ENCODE data around the gene NFATC2. TPM values are rescaled to one million over a fixed set of nuclear protein-coding genes. Genes with fewer than 3 reads are reported as not detected.

The NFATC2 gene
- total and polyA plus RNA-seq, 8 donors: 5.3 to 12.3 (median 8.5) TPM

DNA sequence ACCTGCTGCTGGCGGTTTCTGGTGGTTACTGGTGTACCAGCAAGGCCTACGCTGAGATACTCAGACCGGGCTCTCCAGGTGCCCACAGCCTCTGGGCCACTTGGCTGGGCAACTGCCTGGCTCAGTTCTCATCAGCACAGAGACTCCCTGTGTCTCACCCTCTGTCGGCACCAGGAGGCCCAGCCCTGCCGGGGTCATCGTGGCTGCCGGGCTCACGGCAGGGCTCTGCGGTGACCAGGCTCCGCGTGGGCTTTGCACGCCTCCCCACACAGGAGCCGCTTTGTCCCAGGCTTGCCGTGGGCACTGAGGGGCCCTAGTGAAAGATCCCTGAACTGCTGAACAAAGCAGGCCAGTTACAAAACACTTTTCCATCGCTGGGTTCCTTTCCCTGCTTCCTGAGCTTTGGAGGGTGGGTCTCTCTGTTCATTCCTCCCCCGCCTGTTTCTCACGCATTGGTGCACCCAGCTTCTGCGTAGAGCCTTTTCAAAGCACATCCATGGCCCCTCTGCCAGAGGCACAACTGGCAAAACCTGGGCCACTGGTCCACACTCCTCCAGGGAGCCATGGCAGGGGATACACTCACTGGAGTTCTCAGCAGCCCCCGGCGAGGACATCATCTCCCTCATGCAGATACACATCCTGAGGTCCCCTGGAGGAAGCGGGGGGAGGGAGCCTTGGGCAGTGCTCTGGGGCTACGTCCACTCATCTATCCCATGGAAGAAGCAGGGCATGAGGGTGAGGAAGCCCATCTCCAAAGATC, 117.0 kb downstream of the NFATC2 start:
- H3K27ac ChIP-seq: peak overlapping the region in 1 of 2 donors; percentile 5
- H3K4me3 ChIP-seq: no peak overlapping the region
- no peak for ATAC-seq
- H3K36me3 ChIP-seq: no peaks in the 10 kb centered on the region
- H3K27me3 ChIP-seq: no peaks in the 10 kb centered on the region
- no peaks in the 10 kb centered on the region for H3K9me3 ChIP-seq
- TF ChIP-seq, protein P1, sequence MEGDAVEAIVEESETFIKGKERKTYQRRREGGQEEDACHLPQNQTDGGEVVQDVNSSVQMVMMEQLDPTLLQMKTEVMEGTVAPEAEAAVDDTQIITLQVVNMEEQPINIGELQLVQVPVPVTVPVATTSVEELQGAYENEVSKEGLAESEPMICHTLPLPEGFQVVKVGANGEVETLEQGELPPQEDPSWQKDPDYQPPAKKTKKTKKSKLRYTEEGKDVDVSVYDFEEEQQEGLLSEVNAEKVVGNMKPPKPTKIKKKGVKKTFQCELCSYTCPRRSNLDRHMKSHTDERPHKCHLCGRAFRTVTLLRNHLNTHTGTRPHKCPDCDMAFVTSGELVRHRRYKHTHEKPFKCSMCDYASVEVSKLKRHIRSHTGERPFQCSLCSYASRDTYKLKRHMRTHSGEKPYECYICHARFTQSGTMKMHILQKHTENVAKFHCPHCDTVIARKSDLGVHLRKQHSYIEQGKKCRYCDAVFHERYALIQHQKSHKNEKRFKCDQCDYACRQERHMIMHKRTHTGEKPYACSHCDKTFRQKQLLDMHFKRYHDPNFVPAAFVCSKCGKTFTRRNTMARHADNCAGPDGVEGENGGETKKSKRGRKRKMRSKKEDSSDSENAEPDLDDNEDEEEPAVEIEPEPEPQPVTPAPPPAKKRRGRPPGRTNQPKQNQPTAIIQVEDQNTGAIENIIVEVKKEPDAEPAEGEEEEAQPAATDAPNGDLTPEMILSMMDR (IDR thresholded peaks at IDR 0.05): no peak
- H3K4me1 ChIP-seq: peaks cover 0 to 5% of the 10 kb centered on the region in 2 donors
- DNase-seq: no peak
- intact Hi-C loops (cut with DNase I): no loop called here

DNA sequence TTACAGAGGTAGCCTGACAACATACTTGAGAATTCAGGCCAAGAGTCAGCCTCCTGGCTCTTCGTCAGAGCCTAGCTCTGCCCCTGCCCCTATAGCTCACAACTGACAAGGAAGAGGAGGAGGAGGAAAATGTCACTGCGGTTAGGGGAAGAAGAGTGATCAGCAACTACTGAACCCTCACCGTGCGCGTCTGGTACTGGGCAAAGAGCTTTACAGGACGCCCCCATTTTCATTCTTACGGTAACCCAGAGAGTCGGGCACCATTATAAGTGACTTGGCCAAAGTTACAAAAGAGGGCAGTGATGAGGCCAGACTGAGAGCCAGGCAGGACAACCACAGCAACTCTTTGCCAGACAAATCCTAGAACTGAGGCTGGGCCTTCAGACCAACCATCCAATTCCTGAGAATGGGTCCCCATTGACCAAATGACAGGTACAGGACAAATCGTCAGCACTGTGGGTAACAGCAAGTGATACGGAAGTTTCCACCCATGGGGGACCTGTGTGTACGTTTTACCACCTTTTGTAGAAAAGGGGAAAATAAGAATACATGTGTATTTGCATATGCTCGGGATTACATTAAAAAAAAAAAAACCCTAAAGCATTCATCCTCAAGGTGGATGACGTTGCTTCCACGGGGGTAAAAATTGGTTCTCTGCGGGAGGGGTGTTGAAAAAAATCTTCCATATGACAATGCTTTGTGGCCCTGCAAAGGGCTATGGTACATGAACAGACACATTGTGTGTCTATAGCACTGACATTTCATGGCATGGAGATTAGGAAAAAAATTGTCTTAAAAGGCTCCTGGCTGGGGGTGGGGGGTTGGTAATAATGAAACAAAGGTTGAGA, 118.0 kb downstream of the NFATC2 start:
- no peak overlapping the region for H3K27ac ChIP-seq
- no peak overlapping the region for H3K4me3 ChIP-seq
- no peaks in the 10 kb centered on the region for H3K9me3 ChIP-seq
- H3K27me3 ChIP-seq: no peaks in the 10 kb centered on the region
- H3K4me1 ChIP-seq: peaks cover 0 to 5% of the 10 kb centered on the region in 2 donors
- DNase-seq (no peak), ATAC-seq (no peak)
- TF ChIP-seq, protein P1 (IDR thresholded peaks at IDR 0.05): no peak
- intact Hi-C loops (cut with DNase I): no loop called here
- H3K36me3 ChIP-seq: no peaks in the 10 kb centered on the region

DNA sequence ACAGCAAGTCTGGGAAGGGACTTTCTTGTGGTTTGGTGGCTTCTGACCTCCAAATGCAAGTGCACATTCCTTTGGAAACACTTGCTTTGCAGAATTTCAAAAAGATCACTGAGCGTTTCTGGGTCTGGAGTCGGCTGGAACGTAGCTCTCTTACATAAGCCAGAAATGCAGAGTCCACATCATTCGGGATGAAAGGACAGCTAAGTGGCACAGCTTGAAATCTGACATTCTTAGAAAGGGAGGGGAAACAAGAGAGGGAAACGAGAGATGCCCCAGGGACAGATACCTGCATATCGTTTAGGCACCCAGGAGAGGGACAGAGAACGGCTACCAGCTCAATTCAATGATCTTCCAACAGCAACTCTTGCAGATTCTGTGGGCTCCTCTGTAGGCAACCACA, 118.7 kb downstream of the NFATC2 start:
- TF ChIP-seq, protein P1 (IDR thresholded peaks at IDR 0.05): no peak
- Histone ChIP-seq H3K27me3 (no peaks in the 10 kb centered on the region), H3K4me3 (no peak overlapping the region), H3K4me1 (peaks cover 0 to 5% of the 10 kb centered on the region in 2 donors), H3K9me3 (no peaks in the 10 kb centered on the region), H3K27ac (no peak overlapping the region), H3K36me3 (no peaks in the 10 kb centered on the region)
- intact Hi-C loops (cut with DNase I): no loop called here
- no peak for ATAC-seq
- DNase-seq: no peak

DNA sequence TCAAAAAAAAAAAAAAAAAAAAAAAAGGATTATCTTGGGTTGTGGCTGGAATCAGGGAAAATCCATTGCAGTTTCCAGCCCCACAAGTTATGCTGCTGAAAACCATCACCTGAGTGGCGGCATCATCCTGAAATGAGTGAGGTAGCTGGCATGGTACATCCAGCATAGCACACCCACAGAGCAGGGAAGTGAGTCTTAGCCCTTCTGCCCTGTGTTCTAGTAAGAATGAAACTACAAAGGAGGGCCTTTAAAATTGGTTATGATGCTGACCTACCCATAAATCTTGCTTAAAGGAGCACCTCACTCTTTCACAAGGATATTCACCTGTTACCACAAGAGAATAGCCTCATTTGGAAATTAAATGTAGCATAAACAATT, 119.2 kb downstream of the NFATC2 start:
- TF ChIP-seq, protein P1 (IDR thresholded peaks at IDR 0.05): no peak
- intact Hi-C loops (cut with DNase I): no loop called here
- no peak for DNase-seq
- Histone ChIP-seq H3K36me3 (no peaks in the 10 kb centered on the region), H3K4me1 (no peaks in the 10 kb centered on the region), H3K27me3 (no peaks in the 10 kb centered on the region), H3K27ac (no peak overlapping the region), H3K4me3 (no peak overlapping the region), H3K9me3 (no peaks in the 10 kb centered on the region)
- no peak for ATAC-seq

Measured in left lung (tissue), 10 donors.